ENCODE results near the gene MYO9B. TPM values are rescaled to one million over a fixed set of nuclear protein-coding genes. Genes with fewer than 3 reads are reported as not detected.

Gene MYO9B
- total and polyA plus RNA-seq, 4 donors, result 44.3 to 121 (median 97.2) TPM

DNA sequence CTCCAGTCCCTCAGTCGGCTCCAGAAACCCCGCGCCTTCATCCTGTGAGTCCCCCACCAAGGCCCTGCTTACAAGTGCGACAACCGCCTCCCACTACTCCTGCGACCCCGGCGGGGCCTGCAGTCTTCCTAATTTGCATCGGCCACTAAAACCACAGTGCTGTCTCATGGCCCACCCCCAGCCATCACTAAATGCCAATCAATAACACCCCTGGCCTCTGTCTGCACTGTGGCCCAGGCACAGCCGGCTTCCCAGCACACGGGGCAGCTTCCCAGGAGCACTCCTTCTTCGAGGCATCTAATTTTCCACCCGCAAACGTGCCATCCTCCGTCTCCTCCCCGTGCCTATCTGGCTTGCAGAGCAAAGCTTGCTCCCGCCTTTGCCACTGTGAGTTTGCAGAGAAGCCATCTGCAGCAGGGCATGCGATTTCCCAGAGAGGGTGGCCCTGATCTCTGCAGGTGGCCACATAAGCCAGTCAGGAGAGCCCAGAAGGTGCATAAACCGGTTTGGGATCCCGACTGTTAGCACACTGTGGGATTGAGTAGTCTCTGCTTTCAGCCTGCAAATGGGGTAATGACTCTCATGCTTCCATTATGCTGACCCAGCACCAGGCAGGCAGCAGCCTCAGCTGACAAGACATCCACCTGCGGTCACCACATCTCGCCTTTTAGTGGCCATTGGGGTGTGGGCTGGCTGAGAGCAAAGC lies 105.6 kb downstream of the MYO9B start:
- 85 to 87% methylated on average over 22 of the region's 22 CpGs for WGBS, 2 donors
- Histone ChIP-seq H3K9me3 (ENCODE audit: control insufficient read depth in 4 of 4, insufficient read depth in 3 of 4, low read length in 3 of 4) (no peaks in the 10 kb centered on the region), H3K36me3 (ENCODE audit: control insufficient read depth in 4 of 4, insufficient read depth in 4 of 4, low read length in 4 of 4) (peaks cover 9 to 49% (median 21%) of the 10 kb centered on the region in 4 donors), H3K4me3 (no peak overlapping the region), H3K27ac (ENCODE audit: low read depth in 1 of 2, low read length in 1 of 2) (no peak overlapping the region), H3K27me3 (ENCODE audit: control insufficient read depth in 3 of 3, insufficient read depth in 3 of 3, low read length in 2 of 3) (no peaks in the 10 kb centered on the region), H3K4me1 (ENCODE audit: control insufficient read depth in 5 of 5, insufficient read depth in 5 of 5, low read length in 5 of 5) (no peaks in the 10 kb centered on the region), H3K9ac (ENCODE audit: insufficient read depth in 1 of 2, low read length in 2 of 2) (no peak overlapping the region)
- no peak for TF ChIP-seq CTCF (IDR thresholded peaks at IDR 0.05; ENCODE audit: control extremely low read depth, extremely low read depth)
- no peak for DNase-seq
- ATAC-seq (ENCODE audit: insufficient read depth, low FRiP score), result no peak

GRCh38 chr19:17183271-17183761 lies 107.7 kb downstream of the MYO9B start:
- Histone ChIP-seq H3K4me3 (no peak overlapping the region), H3K36me3 (ENCODE audit: control insufficient read depth in 4 of 4, insufficient read depth in 4 of 4, low read length in 4 of 4) (peaks cover 3 to 49% (median 25%) of the 10 kb centered on the region in 4 donors), H3K27ac (ENCODE audit: low read depth in 1 of 2, low read length in 1 of 2) (peak overlapping the region in 1 of 2 donors; percentile 40), H3K9ac (ENCODE audit: insufficient read depth in 1 of 2, low read length in 2 of 2) (no peak overlapping the region), H3K4me1 (ENCODE audit: control insufficient read depth in 5 of 5, insufficient read depth in 5 of 5, low read length in 5 of 5) (no peaks in the 10 kb centered on the region), H3K9me3 (ENCODE audit: control insufficient read depth in 4 of 4, insufficient read depth in 3 of 4, low read length in 3 of 4) (no peaks in the 10 kb centered on the region), H3K27me3 (ENCODE audit: control insufficient read depth in 3 of 3, insufficient read depth in 3 of 3, low read length in 2 of 3) (no peaks in the 10 kb centered on the region)
- 53 to 69% methylated on average over 14 of the region's 14 CpGs for WGBS, 2 donors
- TF ChIP-seq CTCF (IDR thresholded peaks at IDR 0.05; ENCODE audit: control extremely low read depth, extremely low read depth), result no peak
- ATAC-seq (ENCODE audit: insufficient read depth, low FRiP score), result no peak
- no peak for DNase-seq

DNA sequence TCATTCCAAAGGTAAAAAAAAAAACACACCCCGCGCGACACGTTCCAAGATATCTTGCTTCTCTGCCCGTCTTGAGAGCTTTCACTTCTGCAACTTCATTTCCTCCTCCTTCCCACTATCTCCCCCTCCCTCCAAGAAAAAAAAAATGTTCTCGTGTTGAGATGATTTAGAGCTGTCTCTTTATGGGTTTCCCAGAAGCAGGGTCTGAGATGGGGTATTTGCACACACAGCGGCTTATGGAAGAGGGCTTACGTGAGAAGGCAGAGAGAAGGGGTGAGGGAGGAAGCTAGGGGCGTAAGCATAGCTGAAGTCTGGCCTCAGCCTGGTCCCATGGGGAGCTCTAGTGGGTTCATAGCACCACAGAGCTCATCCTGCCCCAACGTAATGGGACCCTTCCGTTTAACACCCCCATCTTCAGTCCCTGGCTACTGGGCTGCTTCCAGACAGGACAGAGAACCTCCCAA lies 108.3 kb downstream of the MYO9B start:
- DNase-seq (no peak), ATAC-seq (ENCODE audit: insufficient read depth, low FRiP score) (no peak)
- Histone ChIP-seq H3K27ac (ENCODE audit: low read depth in 1 of 2, low read length in 1 of 2) (no peak overlapping the region), H3K9me3 (ENCODE audit: control insufficient read depth in 4 of 4, insufficient read depth in 3 of 4, low read length in 3 of 4) (no peaks in the 10 kb centered on the region), H3K4me1 (ENCODE audit: control insufficient read depth in 5 of 5, insufficient read depth in 5 of 5, low read length in 5 of 5) (no peaks in the 10 kb centered on the region), H3K27me3 (ENCODE audit: control insufficient read depth in 3 of 3, insufficient read depth in 3 of 3, low read length in 2 of 3) (no peaks in the 10 kb centered on the region), H3K4me3 (no peak overlapping the region), H3K9ac (ENCODE audit: insufficient read depth in 1 of 2, low read length in 2 of 2) (no peak overlapping the region), H3K36me3 (ENCODE audit: control insufficient read depth in 4 of 4, insufficient read depth in 4 of 4, low read length in 4 of 4) (peaks cover 3 to 51% (median 25%) of the 10 kb centered on the region in 4 donors)
- no peak for TF ChIP-seq CTCF (IDR thresholded peaks at IDR 0.05; ENCODE audit: control extremely low read depth, extremely low read depth)
- WGBS, 2 donors, result 34 to 63% methylated on average over 11 of the region's 11 CpGs
